Loucy (cell line): ENCODE data around the gene ATG7.

ENCODE experiments used
- CTCF ChIP-seq: fragments of 200-600 bp; sonication (generic); conservative IDR thresholded peaks from 2 replicates; pipeline ENCODE4 v1.5.1; 2014; ENCODE audit warnings: mild to moderate bottlenecking, antibody characterized with exemption, low read length
- EZH2phosphoT487 ChIP-seq: fragments of 200-600 bp; IDR thresholded peaks from 2 replicates; pipeline ENCODE4 v1.6.1; 2018; ENCODE audit warnings: antibody characterized with exemption, mild to moderate bottlenecking, moderate library complexity, borderline replicate concordance

DNA sequence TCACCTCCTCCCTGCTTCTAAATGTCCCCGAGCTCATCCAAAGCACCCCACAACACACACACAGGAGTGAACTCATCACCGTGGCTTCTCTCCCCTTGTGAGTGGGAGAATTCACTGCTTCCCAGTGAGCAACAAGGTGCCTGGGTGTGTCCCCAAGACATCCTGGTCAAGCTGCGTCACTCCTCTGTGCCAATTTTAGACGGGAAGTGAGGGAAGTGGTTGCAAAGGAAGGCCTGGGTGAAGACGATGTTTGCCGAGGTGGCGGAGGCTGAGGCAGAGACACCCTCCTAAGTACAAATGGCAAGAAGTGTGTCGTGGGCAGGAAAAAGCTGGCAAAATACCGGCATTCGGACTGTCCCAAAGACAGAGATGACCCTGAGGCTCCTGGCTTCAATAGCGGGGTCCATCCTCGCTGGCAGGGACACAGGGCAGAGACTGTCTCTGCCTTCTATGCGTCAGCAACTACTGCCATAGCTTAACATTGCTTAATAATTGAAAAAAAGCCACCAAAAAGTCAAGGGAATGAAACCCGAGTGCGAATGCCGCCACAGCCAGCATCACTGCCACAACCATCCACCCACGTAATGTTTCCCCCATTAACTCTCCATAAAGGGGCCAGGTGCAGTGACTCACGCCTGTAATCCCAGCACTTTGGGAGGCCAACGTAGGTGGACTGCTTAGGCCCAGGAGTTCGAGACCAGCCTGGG is 298.7 kb downstream of the ATG7 start:
- TF ChIP-seq CTCF, result no peak
- TF ChIP-seq EZH2phosphoT487, result no peak
